Pancreas (tissue), 10 donors: Measurements from ENCODE around the gene RFX3. TPM values are rescaled to one million over a fixed set of nuclear protein-coding genes. Genes with fewer than 3 reads are reported as not detected.

Experiments
- ATAC-seq, 4 donors: fragments of 200-7000 bp; cut with Tn5 transposase; one replicate each; pipeline versions ENCODE4 v1.8.0 to v1.9.1; 2020; ENCODE audit warnings: mild to moderate bottlenecking in 4 of 4, moderate library complexity in 4 of 4
- DNase-seq, 6 donors: peaks; one replicate each; pipeline ENCODE4 v3.0.0-alpha.2; 2020
- FAIRE-seq: peaks from 2 replicates; lab custom pipeline; 2012; peaks lifted over from hg19 to GRCh38; lab: Jason Lieb, UNC
- H3K27ac ChIP-seq, 4 donors: fragments of 200-600 bp; sonication (generic); 1 replicate in 3 of 4; 2 replicates in 1 of 4; pipeline versions ENCODE4 v1.5.0 to v1.8.0; 2020
- H3K27me3 ChIP-seq, 4 donors: fragments of 200-600 bp; one replicate each; pipeline ENCODE4 v1.8.0; 2021
- H3K36me3 ChIP-seq, 3 donors: fragments of 200-600 bp; sonication (generic) in 1 of 3; one replicate each; pipeline versions ENCODE4 v1.5.0 to v1.8.0; 2020 to 2021
- H3K4me1 ChIP-seq, 3 donors: fragments of 200-600 bp; one replicate each; pipeline ENCODE4 v1.8.0; 2021
- H3K4me3 ChIP-seq, 4 donors: fragments of 200-600 bp; sonication (generic) in 2 of 4; one replicate each; pipeline versions ENCODE4 v1.5.0 to v1.8.0; 2020 to 2021
- H3K9me3 ChIP-seq, 4 donors: fragments of 200-600 bp; one replicate each; pipeline ENCODE4 v1.8.0; 2021
- CTCF ChIP-seq, 4 donors: fragments of 200-600 bp; sonication (generic) in 3 of 4; IDR thresholded peaks; one replicate each; pipeline versions ENCODE4 v1.5.0 to v1.8.0; 2021; ENCODE audit warnings: antibody characterized with exemption in 4 of 4
- WGBS, 2 donors: extraction: QIAGEN DNeasy Blood & Tissue Kit; methylation state at CpG; one replicate each; pipeline ENCODE4 v1.1.7; 2013; 5-methylcytosine and 5-hydroxymethylcytosine counted together
- intact Hi-C, 3 donors: fragments of 100-400 bp; cut with DNase I; formaldehyde crosslinking; loops; one replicate each; pipeline versions ENCODE4 v1.11.1 to v1.14.2; 2022
- polyA plus RNA-seq, 2 donors: library from polyadenylated mRNA; stranded (reverse); fragments of 200-250 nt; gene quantifications; one replicate each; pipeline ENCODE4 v1.2.3, GENCODE V29; 2013
- total RNA-seq, 6 donors: library from RNA; stranded (reverse); fragmentation: NEBNext Ultra II Directional in 4 of 6; extraction: Animal tissue kit (Norgen Biotek cat#: 25700) in 4 of 6; gene quantifications; one replicate each; pipeline versions ENCODE4 v1.2.1 to v1.2.4, GENCODE V29; 2021 to 2023
- donor health status: healthy with polysubstance abuse.
- donor health status: DM: no; HTN: no; CAD: no; lungs with moderate emphysema.
- donor health status: DM: no; HTN: no; CAD: no.
- donor health status: control.
- donor health status: control.
- donor health status: Bipolar disorder and iron deficiency.
- donor health status: DM: yes; HTN: yes; CAD: no.
- donor health status: DM: no; HTN: no; CAD: no.
- donor health status: DM: no; HTN: no; CAD: no.
- donor health status: DM: yes; HTN: yes; CAD: no.

Gene RFX3
- total and polyA plus RNA-seq, 8 donors = 1.2 to 12.2 (median 5.0) TPM

GRCh38 chr9:3549225-3549624 lies 23.4 kb upstream of the RFX3 start:
- FAIRE-seq = no peak
- H3K9me3 ChIP-seq = no peaks in the 10 kb centered on the region
- TF ChIP-seq CTCF (IDR thresholded peaks at IDR 0.05) = no peak
- H3K27me3 ChIP-seq = no peaks in the 10 kb centered on the region
- H3K27ac ChIP-seq = no peak overlapping the region
- intact Hi-C loops = no loop called here
- ATAC-seq = no peak
- DNase-seq = no peak
- H3K36me3 ChIP-seq = no peaks in the 10 kb centered on the region
- H3K4me3 ChIP-seq = no peak overlapping the region
- no peaks in the 10 kb centered on the region for H3K4me1 ChIP-seq

DNA sequence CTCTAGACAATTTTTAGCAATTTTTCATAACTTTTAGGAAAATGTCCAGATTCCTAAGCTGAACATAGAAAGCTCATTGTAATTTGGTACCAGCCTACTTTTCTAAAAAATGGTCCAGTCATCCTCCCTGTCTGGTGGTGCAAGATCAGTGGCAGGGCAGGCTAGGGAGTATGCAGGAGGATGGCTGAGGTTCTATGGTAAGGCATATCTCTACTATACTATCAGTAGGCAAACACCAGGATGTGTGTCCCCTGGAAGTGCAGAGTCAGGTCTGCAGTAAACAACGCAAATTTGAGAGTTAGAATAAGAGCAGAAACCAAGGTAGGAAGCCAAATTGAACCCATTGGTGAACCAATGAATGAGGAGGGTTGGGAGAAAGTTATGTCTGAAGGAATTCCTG lies 22.8 kb upstream of the RFX3 start:
- no peaks in the 10 kb centered on the region for H3K27me3 ChIP-seq
- ATAC-seq (no peak), DNase-seq (no peak), FAIRE-seq (no peak)
- H3K36me3 ChIP-seq = no peaks in the 10 kb centered on the region
- TF ChIP-seq CTCF (IDR thresholded peaks at IDR 0.05) = no peak
- H3K27ac ChIP-seq = no peak overlapping the region
- no peaks in the 10 kb centered on the region for H3K4me1 ChIP-seq
- intact Hi-C loops = no loop called here
- no peak overlapping the region for H3K4me3 ChIP-seq
- H3K9me3 ChIP-seq = no peaks in the 10 kb centered on the region
- 81 to 90% methylated on average over 1 of the region's 1 CpG for WGBS, 2 donors

GRCh38 chr9:3541206-3541605 lies 15.4 kb upstream of the RFX3 start:
- no peaks in the 10 kb centered on the region for H3K9me3 ChIP-seq
- H3K27me3 ChIP-seq = no peaks in the 10 kb centered on the region
- no peak for FAIRE-seq

GRCh38 chr9:3534614-3535404 lies 9.0 kb upstream of the RFX3 start:
- no peak for FAIRE-seq
- intact Hi-C loops = no loop called here

More at GRCh38 chr9:3541206-3541605, 15.4 kb upstream of the RFX3 start:
- no peak for TF ChIP-seq CTCF (IDR thresholded peaks at IDR 0.05)
- Histone ChIP-seq H3K4me1 (no peaks in the 10 kb centered on the region), H3K36me3 (no peaks in the 10 kb centered on the region), H3K27ac (no peak overlapping the region), H3K4me3 (no peak overlapping the region)
- intact Hi-C loops = no loop called here
- ATAC-seq (no peak), DNase-seq (no peak)
- WGBS, 2 donors = 83 to 97% methylated on average over 1 of the region's 1 CpG

More at GRCh38 chr9:3534614-3535404, 9.0 kb upstream of the RFX3 start:
- 70 to 78% methylated on average over 6 of the region's 6 CpGs for WGBS, 2 donors
- no peak for TF ChIP-seq CTCF (IDR thresholded peaks at IDR 0.05)
- Histone ChIP-seq H3K4me3 (no peak overlapping the region), H3K36me3 (no peaks in the 10 kb centered on the region), H3K4me1 (no peaks in the 10 kb centered on the region), H3K27me3 (no peaks in the 10 kb centered on the region), H3K27ac (no peak overlapping the region), H3K9me3 (no peaks in the 10 kb centered on the region)
- DNase-seq (no peak), ATAC-seq (no peak)
